Caki2 (cell line): ENCODE data around the gene RGPD3. TPM values are rescaled to one million over a fixed set of nuclear protein-coding genes. Genes with fewer than 3 reads are reported as not detected.
"Not testable (repeated sequence)": the region's sequence is repeated elsewhere in the genome, so short reads cannot be mapped to it uniquely, and the experiment has no call there.

Experiments used
- DNase-seq: peaks from one replicate; pipeline ENCODE4 v3.0.0-alpha.2; 2015; ENCODE audit warnings: low read depth
- in situ Hi-C: cut with HindIII; loops from 2 replicates; pipeline ENCODE4 v1.10.0; 2016; ENCODE audit warnings: low sequenced_read_pairs, low pct_unique_long_range_greater_than_20kb, mixed read lengths
- total RNA-seq: library from RNA; depleted of rRNA; stranded (reverse); fragments of >200 nt; shearing (Covaris generic); gene quantifications from 2 replicates; pipeline ENCODE4 v1.2.3, GENCODE V29; 2014; ENCODE audit warnings: low replicate concordance

Gene RGPD3
- total RNA-seq, 1 experiment from 2014 or later: 0.03 TPM

DNA sequence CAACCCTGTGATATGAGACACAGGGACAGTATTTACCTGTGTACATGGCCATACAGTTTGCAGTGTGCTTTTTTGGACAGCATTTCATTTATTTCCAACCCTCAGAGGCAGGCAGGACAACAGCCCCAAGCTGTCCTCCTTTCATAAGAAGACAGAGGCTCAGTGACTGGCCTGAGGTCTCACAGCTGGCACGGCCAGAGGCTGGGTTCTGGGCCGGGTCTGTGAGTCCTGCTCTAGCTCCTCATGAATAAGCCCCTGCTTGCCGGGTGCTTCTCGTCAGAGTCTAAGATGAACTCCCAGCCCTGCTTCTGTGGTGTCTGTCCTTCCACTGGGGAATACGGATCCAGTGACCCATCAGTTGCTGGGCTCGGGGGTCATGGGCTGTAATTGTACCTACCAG lies 21.5 kb upstream of the RGPD3 start:
- in situ Hi-C loops, DNase-seq: not testable (repeated sequence)

DNA sequence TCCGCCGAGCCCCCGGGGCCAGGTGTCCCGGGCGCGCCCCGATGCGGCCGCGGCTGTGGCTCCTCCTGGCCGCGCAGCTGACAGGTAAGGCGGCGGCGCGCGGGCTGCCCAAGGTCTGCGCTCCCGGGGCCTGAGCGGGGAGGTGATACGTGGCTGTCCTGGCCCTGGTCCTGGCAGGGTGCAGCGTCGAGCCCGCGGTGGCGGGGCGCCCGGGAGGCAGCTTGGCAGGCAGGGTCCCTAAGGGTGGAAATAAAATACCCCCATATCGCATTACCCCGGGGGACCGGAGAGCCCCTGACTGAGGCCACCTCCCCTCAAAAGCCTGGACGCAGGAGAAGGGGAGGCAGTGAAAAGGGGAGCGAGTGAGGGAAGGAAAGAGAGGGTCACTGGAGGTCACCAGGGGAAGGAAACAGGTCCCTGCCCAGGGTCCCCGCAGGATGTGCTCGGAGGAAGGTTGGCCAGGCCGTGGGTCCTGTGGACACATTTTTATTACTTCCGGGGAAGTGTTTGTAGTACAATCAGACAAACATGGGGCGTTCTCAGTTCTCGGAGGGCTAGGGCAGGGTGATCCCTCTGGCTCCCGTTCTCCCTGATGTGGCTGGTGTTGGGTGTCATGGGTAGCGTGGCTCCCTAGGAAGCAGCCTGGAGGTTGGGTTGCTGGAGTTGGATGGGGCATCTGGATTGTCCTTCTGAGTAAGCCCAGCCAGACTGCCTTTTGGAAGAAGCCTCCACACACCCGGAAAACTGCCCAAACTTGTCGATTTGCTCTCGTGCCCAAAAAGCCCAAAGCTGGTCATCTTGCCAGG lies 19.4 kb upstream of the RGPD3 start:
- in situ Hi-C loops: not testable (repeated sequence)

GRCh38 chr2:106486551-106487385 lies 18.6 kb upstream of the RGPD3 start, which contains the start of gene CD8B2:
Gene CD8B2, plus strand, starts transcription at chr2:106487364. Its CDS starts 63 bp downstream, at chr2:106487427.
- DNase-seq, in situ Hi-C loops: not testable (repeated sequence)

More for the DNA sequence above, 19.4 kb upstream of the RGPD3 start:
- not testable (repeated sequence) for DNase-seq

GRCh38 chr2:106479563-106479962 lies 11.3 kb upstream of the RGPD3 start:
- in situ Hi-C loops: not testable (repeated sequence)

GRCh38 chr2:106477647-106478046 lies 9.4 kb upstream of the RGPD3 start:
- DNase-seq, in situ Hi-C loops: not testable (repeated sequence)

More at GRCh38 chr2:106479563-106479962, 11.3 kb upstream of the RGPD3 start:
- not testable (repeated sequence) for DNase-seq

GRCh38 chr2:106470658-106471057 lies 2.4 kb upstream of the RGPD3 start:
- in situ Hi-C loops: not testable (repeated sequence)

GRCh38 chr2:106467516-106467915 lies 697 bp downstream of the RGPD3 start:
- DNase-seq, in situ Hi-C loops: not testable (repeated sequence)

More at GRCh38 chr2:106470658-106471057, 2.4 kb upstream of the RGPD3 start:
- not testable (repeated sequence) for DNase-seq

DNA sequence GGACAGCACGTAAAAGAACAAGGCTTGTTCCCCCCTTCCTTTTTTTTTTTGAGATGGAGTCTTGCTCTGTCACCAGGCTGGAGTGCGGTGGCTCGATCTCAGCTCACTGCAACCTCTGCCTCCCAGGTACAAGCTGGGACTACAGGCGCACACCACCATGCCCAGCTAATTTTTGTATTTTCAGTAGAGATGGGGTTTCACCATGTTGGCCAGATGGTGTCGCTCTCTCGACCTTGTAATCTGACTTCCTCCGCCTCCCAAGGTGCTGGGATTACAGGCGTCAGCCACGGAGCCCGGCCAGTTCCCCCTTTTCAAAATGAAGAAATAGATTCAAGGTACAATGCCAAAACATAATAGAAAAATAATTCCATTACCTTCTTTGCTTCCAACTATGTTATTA lies 6.3 kb downstream of the RGPD3 start:
- DNase-seq, in situ Hi-C loops: not testable (repeated sequence)

DNA sequence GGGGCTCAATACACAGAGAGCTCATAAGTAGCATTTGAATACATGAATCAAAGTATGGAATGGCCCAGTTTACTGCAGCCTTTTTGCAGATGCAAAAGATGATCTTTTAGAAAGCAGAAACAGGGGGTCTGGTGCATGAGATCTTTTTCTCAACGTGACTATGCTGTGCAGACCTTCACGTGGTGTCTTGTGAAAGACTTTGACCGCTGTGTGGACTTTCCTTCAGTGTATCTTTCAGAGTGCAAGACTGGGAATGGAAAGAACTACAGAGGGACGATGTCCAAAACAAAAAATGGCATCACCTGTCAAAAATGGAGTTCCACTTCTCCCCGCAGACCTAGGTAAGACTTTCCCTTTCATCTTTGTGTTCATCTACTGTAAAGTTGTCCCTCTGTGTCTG lies 77.5 kb downstream of the RGPD3 start:
- in situ Hi-C loops, DNase-seq: not testable (repeated sequence)

DNA sequence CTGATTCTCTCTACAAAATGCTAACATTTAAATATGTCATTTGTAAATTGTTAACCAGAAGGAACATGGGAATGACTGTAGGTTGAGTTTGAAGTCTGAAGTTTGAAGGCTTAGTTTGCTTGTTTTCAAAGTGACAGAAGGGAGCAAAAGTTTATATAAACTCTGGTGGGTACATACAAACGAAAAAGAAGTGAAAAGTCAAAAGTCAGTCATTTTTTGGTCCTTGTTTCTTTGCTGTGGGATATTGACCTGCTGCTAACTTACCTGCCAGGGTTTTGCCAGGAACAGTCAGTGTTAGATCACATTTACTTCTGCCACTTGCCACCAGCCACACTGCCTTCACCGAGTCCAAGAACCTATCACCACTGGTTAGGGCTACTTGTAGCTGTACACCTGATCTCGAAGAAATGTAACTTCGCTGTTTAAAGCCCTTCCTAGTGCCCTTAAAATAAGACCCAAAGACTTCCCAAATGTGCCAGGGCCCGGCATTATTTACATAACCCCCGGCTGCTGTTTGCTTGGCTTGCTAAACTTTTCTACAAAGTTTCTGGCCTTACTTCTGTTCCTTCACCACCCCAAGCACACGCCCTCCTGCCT lies 79.3 kb downstream of the RGPD3 start:
- DNase-seq, in situ Hi-C loops: not testable (repeated sequence)

GRCh38 chr2:106384548-106384947 lies 83.7 kb downstream of the RGPD3 start:
- in situ Hi-C loops, DNase-seq: not testable (repeated sequence)

GRCh38 chr2:106381867-106382266 lies 86.3 kb downstream of the RGPD3 start:
- DNase-seq, in situ Hi-C loops: not testable (repeated sequence)

DNA sequence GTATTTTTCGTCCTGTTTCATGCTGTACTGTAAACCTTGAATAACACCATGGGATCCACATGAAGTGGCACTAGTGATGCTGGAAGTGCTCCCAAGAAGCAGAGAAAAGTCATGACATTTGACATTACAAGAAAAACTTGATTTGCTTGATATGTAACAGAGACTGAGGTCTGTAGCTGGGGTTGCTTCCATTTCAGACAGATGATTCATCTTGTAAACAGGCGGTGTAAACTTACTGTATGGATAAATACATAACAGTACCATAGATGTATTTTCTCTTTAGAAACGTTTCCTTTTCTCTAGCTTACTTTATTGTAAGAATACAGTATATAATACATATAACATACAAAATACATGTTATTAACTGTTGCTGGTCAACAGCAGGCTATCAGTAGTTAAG lies 88.6 kb downstream of the RGPD3 start:
- DNase-seq, in situ Hi-C loops: not testable (repeated sequence)

- DNase-seq, in situ Hi-C loops: not testable (repeated sequence)
Observed at GRCh38 chr2:106369182-106369581, 99.0 kb downstream of the RGPD3 start.

DNA sequence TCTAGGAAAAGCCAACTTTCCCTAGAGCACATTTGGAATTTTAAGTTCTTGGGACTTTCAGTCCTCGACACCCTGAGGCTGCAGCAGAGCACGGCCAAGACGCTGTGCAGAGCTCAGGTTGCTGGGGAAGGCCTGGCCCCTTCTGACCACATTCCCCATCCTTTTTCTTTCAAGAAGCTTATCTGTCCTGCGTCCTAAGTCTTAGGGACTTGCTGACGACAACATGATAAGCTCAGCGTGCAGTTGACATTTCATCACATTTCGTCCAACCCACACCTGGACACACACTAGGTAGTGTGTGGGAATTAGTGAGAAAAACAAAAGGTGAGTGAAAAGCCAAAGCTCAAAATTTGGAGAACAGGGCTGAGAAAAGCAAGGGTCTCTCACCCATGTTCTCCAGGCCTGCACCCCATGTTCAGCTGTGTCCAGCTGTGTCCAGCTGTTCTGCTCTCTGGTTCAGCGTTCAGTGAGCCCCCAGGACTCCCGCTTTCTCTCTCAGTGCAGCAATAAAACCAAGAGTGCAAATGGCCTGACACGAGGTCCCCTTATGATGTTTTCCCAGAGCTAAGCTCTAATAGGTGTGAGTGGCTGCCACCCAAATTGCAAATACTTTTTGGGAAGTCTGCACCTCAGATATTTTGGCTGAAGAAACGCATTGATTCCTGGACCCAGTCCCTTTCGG lies 101.9 kb downstream of the RGPD3 start:
- no peak for DNase-seq
- in situ Hi-C loops: no loop called here

- in situ Hi-C loops: no loop called here
- DNase-seq: no peak
Observed at GRCh38 chr2:106363791-106364190, 104.4 kb downstream of the RGPD3 start.

DNA sequence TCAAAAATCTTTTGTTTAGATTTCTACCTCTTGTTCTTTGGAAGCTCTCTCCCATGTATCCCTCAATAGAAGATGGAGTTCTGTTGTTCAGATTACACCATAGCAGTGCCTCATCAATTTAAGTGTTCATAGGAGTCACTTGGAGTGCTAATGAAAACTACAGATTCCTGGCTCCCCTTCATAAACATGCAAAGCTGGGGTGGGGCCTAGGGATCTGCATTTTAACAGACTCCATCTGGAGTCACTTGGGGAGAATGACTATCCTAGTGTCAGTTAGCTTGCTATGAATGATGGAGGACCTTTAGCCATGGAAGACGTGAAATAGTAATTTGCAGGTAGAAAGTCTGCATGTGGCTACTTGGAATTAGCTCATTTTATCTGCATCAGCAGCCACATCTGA lies 105.4 kb downstream of the RGPD3 start:
- in situ Hi-C loops: no loop called here
- no peak for DNase-seq

- in situ Hi-C loops: no loop called here
- no peak for DNase-seq
Observed at GRCh38 chr2:106359512-106359911, 108.7 kb downstream of the RGPD3 start.
